ENCODE measurements around the gene GHRH.

The GHRH gene

DNA sequence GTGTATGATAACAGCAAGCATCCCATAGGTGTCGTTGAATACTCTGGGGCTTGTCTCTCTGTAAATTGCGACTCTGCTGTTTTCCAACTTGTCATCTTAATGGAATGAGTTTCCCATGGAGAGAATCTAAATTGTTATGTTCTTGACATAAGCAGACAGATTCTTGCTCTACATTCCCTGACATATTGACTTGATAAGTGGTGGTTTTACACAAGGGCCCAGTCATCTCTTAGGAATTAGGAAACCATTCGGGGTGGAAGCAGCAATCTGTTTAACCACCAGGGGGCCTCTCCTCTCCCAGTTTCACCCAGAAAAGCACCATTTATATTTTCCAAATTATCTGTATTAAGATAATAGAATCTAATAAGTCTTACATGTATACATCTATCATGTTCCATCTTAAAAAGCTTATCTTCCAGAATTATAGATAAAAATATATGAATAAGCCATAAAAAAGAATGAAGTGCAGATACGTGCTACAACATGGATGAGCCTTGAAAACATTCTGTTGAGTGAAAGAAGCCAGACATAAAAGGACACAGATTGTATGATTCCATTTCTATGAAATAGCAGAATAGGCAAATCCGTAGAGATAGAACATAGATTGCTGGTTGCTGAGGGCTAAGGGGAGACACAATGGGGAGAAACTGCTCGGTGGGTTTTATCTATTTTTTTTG is 59.2 kb downstream of the GHRH start:
- DNase-seq, result no peak

DNA sequence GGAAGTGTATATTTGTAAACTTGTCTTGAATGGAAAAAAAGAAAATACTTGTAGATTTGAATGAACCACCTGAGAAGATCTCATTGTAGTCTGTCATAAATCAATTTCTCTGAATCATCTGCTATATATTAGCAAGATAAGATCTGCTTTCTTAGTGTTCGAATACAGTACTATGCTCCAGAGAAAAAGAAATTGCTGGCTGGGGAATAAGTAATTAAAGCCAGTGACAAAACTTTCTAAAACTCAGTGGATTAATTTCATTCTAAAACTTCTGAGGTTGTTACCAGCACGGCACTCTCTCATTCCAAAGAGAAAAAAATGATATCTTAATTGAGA is 59.8 kb downstream of the GHRH start:
- DNase-seq, result no peak

Measured in right forelimb (tissue), 1 donor.